GM18498 (cell line): Measurements from ENCODE around the gene AASDH.

Experiments used
- ATAC-seq: cut with Tn5 transposase; IDR thresholded peaks from one replicate; pipeline ENCODE4 v1.9.1; 2021; ENCODE audit warnings: mild to moderate bottlenecking, moderate library complexity; ENCODE audit not compliant: unreplicated experiment

Gene AASDH

DNA sequence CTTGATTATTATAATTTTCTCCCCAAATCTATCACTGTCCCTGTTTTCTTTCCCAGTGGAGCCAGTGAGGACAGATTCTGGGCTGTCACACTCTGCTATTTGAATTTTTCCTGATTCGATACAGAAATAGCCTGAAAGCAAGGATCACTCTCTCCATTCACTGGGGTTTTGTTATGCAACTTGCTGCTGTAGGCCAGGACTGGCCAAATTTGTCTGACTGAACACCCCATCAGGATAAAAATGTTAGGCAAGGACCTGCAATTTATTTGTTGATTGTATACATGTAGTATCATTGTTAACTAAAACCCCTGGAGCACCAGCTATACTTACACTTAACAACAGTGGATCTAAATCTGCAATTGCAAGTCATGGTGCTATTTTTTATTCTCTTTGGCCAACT is 68.7 kb downstream of the AASDH start:
- ATAC-seq, result no peak

- ATAC-seq, result no peak
Measured at GRCh38 chr4:56317749-56318148, 69.5 kb downstream of the AASDH start.

DNA sequence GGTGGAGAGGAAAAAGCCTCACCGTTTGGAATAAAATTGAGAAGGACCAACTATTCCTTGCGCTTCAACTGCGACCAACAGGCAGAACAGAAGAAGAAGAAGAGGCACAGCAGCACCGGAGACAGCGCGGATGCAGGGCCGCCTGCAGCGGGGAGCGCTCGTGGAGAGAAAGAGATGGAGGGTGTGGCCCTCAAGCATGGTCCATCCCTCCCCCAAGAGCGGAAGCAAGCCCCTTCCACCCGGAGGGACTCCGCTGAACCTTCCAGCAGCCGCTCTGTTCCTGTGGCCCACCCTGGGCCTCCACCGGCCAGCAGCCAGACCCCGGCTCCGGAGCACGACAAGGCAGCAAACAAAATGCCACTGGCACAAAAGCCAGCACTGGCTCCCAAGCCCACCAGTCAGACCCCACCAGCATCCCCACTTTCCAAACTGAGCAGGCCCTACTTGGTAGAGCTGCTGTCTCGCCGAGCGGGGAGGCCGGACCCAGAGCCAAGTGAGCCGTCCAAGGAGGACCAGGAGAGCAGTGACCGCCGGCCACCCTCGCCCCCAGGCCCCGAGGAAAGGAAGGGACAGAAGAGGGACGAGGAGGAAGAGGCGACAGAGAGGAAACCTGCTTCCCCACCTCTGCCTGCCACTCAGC is 71.2 kb downstream of the AASDH start:
- no peak for ATAC-seq

DNA sequence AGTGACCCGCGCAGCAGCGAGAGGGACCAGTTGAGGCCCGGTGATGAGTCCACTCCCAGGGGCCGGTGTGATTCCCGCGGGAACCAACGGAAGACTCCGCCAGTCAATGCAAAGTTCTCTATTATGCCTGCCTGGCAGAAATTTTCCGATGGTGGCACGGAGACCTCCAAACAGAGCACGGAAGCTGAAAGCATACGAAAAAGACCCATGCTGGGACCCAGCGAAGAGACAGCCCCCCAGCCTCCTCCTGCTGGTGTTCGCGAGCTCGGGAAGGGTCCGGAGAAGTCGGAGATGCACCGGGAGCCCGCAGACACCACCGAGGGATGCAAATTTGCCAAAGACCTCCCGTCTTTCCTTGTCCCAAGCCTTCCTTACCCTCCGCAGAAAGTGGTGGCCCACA is 71.7 kb downstream of the AASDH start:
- ATAC-seq, result no peak

GRCh38 chr4:56315041-56315440 is 72.2 kb downstream of the AASDH start:
- no peak for ATAC-seq

- ATAC-seq, result no peak
Measured at GRCh38 chr4:56314207-56314915, 72.9 kb downstream of the AASDH start.

DNA sequence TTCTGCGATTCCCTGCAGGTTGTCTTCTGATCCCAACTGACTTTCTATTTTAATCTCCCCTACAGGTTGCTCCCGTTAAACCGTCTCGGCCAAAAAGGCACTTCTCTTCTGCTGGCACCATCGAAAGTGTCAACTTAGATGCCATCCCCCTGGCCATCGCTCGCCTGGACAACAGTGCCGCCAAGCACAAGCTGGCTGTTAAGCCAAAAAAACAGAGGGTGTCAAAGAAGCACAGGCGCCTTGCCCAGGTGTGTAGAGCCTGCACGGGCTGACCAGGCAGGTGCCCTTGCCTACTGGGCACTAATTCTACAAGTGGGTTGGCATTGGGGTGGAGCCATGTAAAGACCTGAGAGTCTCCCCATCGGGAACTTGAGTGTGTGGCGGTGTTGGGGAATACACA is 74.2 kb downstream of the AASDH start:
- no peak for ATAC-seq

GRCh38 chr4:56311299-56311975 is 75.9 kb downstream of the AASDH start:
- ATAC-seq, result no peak

GRCh38 chr4:56310401-56311125 is 76.7 kb downstream of the AASDH start:
- ATAC-seq, result no peak

DNA sequence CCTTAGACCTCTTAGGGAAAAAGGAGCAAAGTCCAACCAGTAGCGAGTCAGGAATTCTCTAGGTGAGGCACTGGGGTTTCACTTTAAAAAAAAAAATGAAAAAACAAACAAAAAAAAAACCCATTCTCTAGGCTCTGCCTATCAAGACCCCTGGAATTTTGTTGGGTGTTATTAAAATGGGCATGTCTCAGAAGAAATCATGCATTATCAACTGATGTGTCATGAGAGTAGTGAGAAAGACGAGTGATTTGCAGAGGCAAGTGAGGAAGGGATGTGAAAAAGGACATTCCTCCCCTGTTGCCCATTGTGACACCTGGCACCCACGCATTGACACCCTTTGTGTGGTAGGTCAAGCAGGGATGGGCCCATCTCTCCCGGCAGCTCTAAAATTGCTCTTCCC is 78.9 kb downstream of the AASDH start:
- no peak for ATAC-seq

DNA sequence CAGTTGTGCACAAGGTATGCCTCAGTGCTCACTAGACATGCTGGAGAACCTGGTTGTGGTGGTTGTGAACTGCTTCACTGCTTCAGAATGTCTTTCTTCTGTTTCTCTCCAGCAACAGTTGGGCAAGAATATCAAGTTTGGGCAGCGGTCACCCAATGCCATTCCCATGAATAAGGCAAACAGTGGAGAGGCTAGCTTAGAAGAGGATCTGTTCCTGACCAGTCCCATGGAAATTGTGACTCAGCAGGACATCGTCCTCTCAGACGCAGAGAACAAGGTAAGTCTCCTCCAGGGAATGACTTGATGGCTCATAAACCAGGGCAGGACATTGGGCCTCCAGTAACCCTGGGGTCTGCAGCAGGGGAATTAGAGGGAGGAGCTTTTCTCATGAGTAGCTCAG is 79.9 kb downstream of the AASDH start:
- ATAC-seq, result no peak

GRCh38 chr4:56305390-56305789 is 81.9 kb downstream of the AASDH start:
- no peak for ATAC-seq

DNA sequence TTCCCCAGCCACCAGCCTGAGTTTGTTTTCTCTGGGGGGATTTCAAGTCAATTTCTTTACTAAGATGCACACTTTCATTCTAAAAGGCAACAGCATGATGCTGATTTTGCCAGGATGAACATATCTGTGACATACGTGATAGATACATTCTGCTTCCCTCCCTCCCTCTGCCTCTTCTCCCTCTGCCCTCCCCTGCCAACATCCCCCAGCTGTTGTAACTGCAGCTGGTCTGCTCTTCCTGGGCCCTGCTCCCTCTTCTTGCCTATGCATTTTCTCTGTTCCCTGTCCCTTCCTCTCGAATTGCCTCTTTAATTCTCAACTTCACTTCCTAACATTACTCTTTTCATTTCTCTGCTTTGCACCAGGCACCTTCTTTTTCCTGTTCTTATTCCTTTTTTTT is 83.4 kb downstream of the AASDH start:
- no peak for ATAC-seq

- ATAC-seq, result no peak
Measured at GRCh38 chr4:56302760-56303159, 84.5 kb downstream of the AASDH start.

DNA sequence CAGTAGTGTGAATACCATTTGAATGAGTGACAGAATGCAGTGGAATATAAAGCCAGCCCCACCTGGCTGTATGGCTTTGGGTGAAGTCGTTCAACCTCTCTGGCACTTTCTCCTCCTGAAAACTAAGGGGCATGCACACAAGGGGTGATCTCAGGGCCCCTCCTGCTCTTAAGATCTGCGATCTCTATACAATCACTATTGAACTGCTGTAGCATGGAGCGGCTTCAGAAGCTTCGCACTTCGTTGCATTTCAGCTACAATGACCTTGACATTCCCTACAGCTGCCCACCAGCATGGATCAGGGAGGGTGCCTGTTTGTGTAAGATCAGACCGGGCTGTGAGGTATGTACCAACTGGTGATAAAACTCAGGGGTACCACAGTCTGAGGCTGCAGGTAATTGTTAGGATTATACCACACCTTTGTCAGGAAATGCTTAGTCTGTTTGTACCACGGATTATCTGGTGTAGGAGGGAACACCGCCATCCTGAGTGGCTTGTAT is 85.2 kb downstream of the AASDH start:
- no peak for ATAC-seq

GRCh38 chr4:56301181-56301996 is 85.9 kb downstream of the AASDH start:
- ATAC-seq, result peak; percentile 98

GRCh38 chr4:56298236-56298635 is 89.1 kb downstream of the AASDH start:
- ATAC-seq, result no peak

- no peak for ATAC-seq
Measured at GRCh38 chr4:56297776-56298175, 89.5 kb downstream of the AASDH start.

DNA sequence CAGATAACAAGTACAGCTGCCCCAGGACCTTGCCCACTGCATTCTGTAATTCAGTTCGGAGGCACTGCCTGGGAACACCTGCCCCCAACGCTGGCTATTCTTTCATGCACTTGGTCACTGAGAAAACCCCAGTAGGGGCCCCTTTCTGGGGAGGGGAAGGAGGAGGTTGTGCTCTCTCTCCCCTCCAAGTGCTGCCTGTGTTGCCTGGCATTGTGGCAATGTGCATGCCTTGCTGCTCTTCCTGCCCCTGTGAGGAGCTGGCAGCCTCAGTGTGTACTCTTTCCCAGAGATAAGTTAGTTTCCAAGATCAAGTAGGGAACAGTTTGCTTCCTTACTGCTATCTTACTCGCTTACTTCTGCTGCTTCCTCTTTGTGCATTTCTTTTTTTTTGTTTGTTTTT is 90.8 kb downstream of the AASDH start:
- ATAC-seq, result no peak

DNA sequence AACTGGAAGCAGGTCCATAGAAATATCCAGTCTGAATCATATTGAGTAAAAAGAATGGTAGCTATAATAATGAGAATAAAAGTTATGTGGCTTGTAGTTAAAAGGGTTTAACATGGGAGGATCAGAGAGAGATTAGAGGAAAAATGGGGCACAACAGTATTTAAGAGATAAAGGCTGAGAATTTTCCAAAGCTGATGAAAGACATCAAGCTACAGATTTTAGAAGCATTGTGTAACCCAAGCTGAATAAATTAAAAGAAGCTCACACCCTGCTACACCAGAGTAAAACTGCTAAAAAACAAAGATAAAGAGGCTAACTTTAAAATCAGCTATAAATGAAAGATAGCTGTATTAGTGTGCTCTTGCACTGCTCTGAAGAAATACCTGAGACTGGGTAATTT is 94.2 kb downstream of the AASDH start:
- ATAC-seq, result no peak

DNA sequence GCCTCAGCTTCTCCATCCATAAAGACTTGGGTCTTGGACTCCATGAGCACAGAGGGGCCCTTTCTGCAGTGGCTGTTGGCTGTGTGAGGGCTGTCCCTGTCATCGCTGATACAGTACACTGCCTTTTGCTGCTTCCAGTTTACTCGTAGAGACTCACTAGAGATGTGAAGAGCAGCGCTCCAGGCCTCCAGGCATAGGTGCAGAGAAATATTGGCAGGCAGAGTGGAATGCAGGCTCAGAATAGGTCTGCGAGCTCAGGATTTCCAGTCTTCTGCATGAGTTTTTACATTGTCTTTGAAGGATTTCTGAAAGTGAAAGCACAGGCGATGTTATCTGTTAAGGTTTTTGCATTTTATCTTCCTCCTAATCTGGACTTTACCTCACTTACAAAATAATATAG is 97.4 kb downstream of the AASDH start:
- ATAC-seq, result no peak
